Activated CD4-positive, alpha-beta T cell treated with anti-CD3 and anti-CD28 coated beads, Interleukin-2, amount 50 U/mL, for 16 hours (primary cell): ENCODE results near the gene CNBD2.
"Not testable (repeated sequence)": the region's sequence is repeated elsewhere in the genome, so short reads cannot be mapped to it uniquely, and the experiment has no call there.

Experiments used
- DNase-seq: peaks from one replicate; pipeline ENCODE4 v3.0.0-alpha.2; 2020

CNBD2 gene

GRCh38 chr20:36028106-36028808 lies 59.9 kb downstream of the CNBD2 start:
- no peak for DNase-seq

- DNase-seq = no peak
Observed at GRCh38 chr20:36030149-36030548, 61.8 kb downstream of the CNBD2 start.

- DNase-seq = no peak
Observed at GRCh38 chr20:36031806-36032205, 63.4 kb downstream of the CNBD2 start.

- DNase-seq = no peak
Observed at GRCh38 chr20:36034875-36035274, 66.5 kb downstream of the CNBD2 start.

GRCh38 chr20:36035745-36036144 lies 67.4 kb downstream of the CNBD2 start:
- no peak for DNase-seq

GRCh38 chr20:36036688-36037087 lies 68.3 kb downstream of the CNBD2 start:
- no peak for DNase-seq

GRCh38 chr20:36040571-36040970 lies 72.2 kb downstream of the CNBD2 start:
- no peak for DNase-seq

GRCh38 chr20:36043441-36043840 lies 75.1 kb downstream of the CNBD2 start:
- no peak for DNase-seq

- DNase-seq = no peak
Observed at GRCh38 chr20:36043892-36044515, 75.6 kb downstream of the CNBD2 start.

GRCh38 chr20:36045373-36045714 lies 77.0 kb downstream of the CNBD2 start:
- DNase-seq = no peak

GRCh38 chr20:36046073-36046798 lies 77.8 kb downstream of the CNBD2 start:
- DNase-seq = not testable (repeated sequence)

GRCh38 chr20:36049408-36049807 lies 81.0 kb downstream of the CNBD2 start:
- peak; percentile 34 for DNase-seq

GRCh38 chr20:36050436-36051317 lies 82.3 kb downstream of the CNBD2 start:
- peak; percentile 95 for DNase-seq

GRCh38 chr20:36051318-36052116 lies 83.1 kb downstream of the CNBD2 start:
- DNase-seq = no peak

- no peak for DNase-seq
Observed at GRCh38 chr20:36052117-36052513, 83.7 kb downstream of the CNBD2 start.

- DNase-seq = not testable (repeated sequence)
Observed at GRCh38 chr20:36053863-36054518, 85.6 kb downstream of the CNBD2 start.

GRCh38 chr20:36055145-36055544 lies 86.8 kb downstream of the CNBD2 start:
- DNase-seq = no peak

GRCh38 chr20:36060676-36061075 lies 92.3 kb downstream of the CNBD2 start:
- DNase-seq = no peak

GRCh38 chr20:36061754-36062153 lies 93.4 kb downstream of the CNBD2 start:
- DNase-seq = no peak

GRCh38 chr20:36062799-36063198 lies 94.4 kb downstream of the CNBD2 start:
- DNase-seq = no peak

- DNase-seq = no peak
Observed at GRCh38 chr20:36063916-36064657, 95.7 kb downstream of the CNBD2 start.
